GM19035 (cell line): Measurements from ENCODE around the gene CHRNG.

Experiments used
- ATAC-seq: cut with Tn5 transposase; IDR thresholded peaks from one replicate; pipeline ENCODE4 v1.9.1; 2021; ENCODE audit not compliant: unreplicated experiment

The CHRNG gene

DNA sequence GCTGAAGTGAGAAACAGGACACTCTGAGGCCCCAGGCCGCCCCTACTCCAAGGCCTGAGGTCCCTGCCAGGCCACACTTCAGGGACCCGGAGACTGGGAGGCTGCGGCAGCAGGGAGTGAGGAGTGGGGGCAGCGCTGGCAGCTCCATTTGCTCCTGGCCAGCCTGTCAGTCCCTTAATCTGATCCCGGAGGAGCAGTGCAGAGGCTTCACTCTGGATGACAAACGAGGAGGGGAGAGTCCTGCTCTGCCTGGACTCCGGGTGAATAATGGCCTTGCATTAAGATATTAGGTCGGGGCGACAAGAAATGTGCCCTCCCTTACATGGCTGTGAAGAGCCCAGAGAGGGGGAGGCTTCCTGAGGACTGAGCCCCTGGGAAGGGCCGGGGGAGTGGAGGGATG, 33.6 kb upstream of the CHRNG start:
- no peak for ATAC-seq

DNA sequence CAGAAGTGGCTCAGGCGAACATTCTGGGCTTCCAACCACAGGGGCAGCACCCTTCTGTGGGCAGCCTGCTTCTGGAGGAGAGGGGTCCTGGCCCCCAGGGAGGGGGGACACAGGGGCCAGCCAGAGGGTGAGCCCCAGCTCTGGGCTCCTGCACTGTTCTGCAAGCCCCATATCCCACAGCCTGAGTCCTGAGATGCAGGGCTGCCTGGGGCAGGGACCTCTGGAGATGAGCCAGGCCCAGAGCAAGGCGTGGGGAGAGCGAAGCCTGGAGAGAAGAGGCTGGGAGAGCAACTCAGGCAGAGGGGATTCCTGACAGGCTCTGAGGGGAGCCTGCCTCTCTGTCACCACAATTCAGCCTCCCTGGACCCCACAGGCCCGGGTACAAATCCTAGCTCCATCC, 32.8 kb upstream of the CHRNG start:
- ATAC-seq, result no peak

DNA sequence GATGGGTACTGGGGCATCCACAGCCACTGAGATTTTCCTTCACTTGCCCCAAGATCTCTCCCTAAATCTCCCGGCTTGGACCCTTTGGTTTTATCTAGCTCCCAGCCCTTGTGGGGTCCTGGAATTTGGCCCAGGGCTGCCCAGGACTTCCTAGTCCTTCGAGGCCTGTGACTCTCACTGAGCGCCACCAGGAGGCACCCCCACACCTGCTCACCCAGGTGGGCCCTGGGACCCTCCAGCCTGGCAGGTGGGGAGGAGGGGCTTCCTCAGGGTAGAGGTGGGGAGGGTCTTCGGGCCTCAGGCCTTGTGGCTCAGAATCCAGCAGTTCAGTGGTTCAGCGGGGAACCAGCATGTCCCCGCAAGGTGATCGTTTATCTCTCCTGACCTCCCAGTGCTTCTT, 31.2 kb upstream of the CHRNG start:
- no peak for ATAC-seq

DNA sequence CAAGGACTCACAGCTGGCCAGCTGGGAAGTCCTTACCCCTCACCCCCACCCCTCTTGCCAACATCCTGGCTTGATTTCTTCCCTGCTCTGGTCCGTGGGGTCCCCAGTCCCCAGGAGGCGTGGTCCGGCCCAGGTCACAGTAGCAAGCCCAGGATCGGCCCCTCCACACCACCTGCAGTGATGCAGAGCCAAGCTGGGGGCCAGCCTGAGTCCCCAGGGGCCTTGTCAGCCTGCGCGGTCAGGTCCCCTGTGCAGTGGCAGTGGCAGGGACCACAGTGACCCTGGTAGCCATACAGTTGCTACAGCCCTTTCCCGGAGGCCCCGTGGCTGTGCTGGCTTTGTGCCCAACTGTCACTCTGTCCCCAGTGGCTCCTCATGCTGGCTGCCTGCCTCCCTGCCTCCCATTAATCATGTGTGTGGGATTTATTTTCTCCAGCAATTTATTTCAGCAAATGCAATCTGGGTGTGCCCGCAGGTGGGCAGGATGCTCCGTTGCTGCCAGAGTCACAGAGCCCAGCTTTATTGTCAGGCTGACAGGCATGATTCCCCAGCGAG, 28.1 kb upstream of the CHRNG start:
- ATAC-seq, result no peak

DNA sequence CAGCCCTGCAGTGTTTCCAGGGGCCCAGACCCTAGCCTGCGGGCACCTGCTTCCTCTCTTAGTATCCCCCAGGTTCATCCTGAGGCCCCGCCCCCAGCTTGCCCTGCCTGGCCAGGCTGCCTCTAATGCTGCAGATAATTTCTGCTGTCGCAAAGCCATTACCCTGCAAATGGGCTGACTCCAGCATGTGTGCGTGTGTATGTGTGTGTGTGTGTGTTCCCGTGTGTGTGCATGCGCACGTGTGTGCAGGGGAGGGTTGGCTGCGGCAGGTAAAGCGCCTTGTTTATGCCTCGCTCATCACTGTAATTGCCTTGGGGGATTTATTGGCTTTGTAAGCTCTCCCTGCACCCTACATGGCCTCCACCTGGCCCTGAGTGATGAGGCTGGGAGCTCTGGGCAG, 26.9 kb upstream of the CHRNG start:
- no peak for ATAC-seq

DNA sequence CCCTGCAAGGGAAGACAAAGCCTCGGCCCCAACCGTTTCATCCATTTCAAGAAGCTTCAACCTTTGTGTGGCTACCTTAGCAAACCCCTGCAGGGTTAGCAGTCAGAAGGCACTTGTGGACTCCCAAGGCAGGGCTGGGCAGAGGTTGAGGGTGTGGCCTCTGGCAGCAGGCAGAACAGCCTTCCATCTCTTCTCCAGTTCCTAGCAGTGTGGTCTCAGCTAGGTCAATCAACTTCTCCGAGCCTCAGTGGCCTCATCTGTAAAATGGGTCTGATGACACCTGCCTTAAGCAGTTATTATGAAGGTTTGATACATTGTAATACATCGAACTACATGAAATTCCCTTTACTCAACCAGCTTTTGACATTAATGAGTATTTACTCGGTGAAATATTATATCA, 26.1 kb upstream of the CHRNG start:
- no peak for ATAC-seq

DNA sequence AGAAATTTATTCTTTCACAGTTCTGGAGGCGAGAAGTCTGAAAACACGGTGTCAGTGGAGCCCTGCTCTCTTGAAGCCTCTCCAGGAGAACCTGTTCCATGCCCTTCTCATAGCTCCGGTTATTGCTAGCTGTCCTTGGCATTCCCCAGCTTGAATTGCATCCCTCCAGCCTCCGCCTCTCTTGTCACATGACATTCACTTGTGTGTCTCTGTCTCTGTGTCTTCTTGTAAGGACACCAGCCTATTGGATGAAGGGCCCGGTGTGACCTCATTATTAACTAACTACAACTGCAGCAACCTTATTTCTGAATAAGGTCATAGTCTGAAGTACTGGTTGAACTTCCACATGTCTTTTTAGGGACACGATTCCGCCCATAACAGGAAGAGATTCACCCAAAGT, 23.9 kb upstream of the CHRNG start:
- no peak for ATAC-seq

DNA sequence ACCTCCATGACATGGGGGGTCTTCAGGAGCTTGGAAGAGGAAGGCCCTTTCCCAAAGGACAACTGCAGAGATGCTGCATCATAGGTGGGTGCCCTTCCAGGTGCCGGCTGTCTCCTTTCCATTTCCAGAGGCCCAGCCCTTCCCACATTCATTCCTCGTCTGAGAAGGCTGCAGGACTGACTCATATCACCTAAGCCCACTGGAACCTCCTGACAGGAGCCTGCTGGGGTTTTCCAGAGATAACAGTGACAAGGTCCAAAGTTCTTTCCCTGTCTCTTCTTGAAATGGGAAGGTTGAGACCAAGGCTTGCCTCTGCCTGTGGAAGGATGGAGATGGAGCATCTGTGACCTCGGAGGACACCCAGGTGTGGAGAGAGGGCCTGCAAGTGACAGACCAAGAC, 22.9 kb upstream of the CHRNG start:
- ATAC-seq, result no peak

DNA sequence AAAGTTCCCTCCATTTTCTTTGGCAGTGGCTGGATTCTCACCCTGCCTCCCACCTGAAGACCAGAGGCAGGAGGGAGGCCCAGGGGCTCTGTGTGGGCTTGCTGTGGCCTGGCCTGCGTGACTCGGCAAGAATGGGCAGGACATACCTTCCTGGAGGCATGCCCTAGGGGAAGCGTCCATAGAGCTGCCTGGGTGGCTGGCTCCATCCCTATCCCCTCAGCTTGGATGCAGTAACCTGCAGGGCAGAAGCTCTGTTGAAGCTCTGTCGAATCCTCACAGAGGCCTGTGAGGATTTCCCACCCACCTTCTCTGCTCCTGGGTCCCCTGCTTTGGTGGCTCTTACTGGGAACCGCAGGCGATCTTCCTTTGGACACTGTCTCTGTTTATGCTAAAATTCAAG, 20.6 kb upstream of the CHRNG start:
- no peak for ATAC-seq

DNA sequence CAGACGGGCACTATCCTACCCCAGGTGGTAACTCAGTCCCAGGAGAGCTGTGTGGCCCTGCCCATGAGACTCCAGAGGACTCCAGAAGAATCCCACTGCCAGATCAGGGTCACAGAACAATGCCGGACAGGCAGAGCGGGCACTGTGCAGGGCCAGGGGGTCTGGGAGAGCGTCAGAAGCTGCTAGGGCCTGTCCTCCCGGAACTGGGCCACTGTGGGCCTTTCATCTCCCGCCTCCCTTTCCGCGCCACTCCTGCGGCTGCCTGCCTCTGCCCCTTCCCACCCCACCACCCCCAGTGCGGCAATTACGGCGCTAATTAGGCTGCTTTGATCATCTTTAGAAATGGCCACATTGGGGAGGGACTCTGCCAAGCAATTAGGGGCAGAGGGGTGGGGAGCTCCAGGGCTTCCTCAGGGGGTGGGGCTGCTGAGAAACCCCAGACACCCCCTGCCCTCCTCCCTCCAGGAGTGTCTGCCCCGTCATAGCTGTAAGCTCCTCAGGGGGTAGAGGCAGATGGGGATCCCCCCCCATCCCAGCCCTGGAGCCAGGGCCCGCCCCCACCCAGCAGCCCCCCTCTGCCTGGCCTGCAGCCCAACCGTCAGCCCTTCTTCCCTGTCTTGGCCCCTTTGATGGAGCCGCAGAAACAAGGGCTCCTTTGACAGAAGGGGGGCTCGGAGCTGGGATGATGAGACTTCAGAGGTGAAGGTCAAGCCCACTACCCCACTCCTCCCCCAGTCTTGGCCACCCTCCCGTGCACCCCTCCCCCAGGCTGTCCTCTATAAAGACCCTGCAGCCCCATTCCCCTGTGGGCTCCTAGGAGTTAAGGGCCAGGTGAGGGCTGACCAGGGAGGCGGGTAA, 19.7 kb upstream of the CHRNG start, which contains the start of gene PRSS56:
Gene PRSS56 (plus strand): TSS at position 808 of the 858 bp plus-strand sequence. CDS start 211 bp downstream, outside the sequence.
- ATAC-seq, result no peak

DNA sequence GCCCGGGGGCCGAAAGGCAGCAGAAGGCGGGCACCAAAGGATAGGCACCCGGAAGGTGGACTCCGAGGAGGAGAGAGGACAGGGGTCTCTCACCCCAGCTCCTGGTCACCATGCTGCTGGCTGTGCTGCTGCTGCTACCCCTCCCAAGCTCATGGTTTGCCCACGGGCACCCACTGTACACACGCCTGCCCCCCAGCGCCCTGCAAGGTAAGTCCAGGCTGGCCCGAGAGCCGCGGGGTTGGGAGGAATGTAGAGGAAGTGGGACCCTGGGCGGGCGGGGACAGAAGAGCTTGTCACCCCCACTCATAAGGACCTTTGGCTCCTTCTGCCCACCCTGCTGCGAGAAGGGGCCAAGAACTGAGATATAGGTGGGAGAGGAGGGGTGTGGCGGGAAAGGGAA, 19.0 kb upstream of the CHRNG start:
- ATAC-seq, result no peak

DNA sequence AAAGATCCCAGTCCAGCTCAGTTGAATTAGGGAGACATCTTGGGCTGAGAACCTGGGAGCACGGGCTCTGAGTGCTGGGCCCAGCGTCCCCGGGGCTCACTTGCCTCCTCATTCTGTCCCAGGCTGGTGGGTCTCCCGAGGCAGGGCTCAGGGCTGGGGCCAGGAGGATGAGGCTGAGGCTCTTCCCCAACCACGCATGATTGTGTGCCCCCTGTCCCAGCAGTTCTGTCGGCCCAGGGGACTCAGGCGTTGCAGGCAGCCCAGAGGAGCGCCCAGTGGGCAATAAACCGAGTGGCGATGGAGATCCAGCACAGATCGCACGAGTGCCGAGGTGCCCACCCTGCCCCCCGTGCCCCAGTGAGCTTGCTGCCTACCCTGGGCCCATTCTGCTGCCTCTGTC, 18.4 kb upstream of the CHRNG start:
- no peak for ATAC-seq

DNA sequence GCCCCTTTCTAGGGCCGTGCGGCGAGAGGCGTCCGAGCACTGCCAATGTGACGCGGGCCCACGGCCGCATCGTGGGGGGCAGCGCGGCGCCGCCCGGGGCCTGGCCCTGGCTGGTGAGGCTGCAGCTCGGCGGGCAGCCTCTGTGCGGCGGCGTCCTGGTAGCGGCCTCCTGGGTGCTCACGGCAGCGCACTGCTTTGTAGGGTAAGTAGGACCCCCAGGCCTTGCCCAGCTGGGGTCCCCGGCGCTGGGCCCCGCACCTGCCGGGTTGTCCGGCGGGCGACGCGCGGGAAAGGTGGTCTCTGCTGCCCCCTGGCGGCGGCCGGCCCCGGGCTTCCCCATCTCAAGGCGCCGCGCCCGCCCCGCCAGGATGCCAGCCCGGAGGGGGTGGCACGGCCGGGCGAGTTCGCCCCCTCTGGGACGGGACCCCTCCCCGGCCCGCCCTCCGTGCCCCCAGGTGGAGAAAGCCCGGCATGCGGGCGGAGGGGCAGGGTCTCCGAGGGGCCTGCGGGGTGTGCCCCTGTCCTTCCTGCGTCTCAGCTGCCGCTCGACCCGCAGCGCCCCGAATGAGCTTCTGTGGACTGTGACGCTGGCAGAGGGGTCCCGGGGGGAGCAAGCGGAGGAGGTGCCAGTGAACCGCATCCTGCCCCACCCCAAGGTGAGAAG, 17.4 kb upstream of the CHRNG start:
- no peak for ATAC-seq

DNA sequence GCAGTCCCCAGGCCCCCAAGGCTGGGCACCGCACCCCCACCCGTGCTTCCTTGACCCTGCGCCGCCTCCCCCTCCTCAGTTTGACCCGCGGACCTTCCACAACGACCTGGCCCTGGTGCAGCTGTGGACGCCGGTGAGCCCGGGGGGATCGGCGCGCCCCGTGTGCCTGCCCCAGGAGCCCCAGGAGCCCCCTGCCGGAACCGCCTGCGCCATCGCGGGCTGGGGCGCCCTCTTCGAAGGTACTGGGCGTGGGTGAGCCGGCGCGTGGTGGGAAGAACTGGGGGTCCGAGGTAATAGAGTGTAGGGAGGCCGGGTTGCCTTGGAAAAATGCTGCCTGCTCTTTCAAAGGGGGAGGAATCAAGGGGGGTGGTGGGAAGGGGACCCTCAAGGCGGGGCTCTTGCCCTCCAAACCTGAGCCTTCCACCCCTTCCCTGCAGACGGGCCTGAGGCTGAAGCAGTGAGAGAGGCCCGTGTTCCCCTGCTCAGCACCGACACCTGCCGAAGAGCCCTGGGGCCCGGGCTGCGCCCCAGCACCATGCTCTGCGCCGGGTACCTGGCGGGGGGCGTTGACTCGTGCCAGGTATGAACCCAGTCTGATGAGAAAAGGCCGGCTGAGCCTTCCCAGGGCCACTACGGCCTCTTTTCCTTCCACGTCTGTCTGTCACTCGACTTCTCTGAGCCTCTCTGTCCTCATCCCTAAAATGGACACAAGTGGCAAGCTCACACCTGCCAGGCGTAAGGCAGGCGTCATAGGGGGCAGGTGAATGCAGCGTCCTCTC, 16.7 kb upstream of the CHRNG start:
- no peak for ATAC-seq

DNA sequence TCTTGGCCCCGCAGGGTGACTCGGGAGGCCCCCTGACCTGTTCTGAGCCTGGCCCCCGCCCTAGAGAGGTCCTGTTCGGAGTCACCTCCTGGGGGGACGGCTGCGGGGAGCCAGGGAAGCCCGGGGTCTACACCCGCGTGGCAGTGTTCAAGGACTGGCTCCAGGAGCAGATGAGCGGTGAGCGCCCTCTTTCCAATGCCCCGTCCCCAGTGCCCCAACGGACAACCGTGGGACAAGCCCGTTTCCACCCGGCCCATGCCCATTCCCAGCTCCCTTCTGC, 16.1 kb upstream of the CHRNG start:
- no peak for ATAC-seq

DNA sequence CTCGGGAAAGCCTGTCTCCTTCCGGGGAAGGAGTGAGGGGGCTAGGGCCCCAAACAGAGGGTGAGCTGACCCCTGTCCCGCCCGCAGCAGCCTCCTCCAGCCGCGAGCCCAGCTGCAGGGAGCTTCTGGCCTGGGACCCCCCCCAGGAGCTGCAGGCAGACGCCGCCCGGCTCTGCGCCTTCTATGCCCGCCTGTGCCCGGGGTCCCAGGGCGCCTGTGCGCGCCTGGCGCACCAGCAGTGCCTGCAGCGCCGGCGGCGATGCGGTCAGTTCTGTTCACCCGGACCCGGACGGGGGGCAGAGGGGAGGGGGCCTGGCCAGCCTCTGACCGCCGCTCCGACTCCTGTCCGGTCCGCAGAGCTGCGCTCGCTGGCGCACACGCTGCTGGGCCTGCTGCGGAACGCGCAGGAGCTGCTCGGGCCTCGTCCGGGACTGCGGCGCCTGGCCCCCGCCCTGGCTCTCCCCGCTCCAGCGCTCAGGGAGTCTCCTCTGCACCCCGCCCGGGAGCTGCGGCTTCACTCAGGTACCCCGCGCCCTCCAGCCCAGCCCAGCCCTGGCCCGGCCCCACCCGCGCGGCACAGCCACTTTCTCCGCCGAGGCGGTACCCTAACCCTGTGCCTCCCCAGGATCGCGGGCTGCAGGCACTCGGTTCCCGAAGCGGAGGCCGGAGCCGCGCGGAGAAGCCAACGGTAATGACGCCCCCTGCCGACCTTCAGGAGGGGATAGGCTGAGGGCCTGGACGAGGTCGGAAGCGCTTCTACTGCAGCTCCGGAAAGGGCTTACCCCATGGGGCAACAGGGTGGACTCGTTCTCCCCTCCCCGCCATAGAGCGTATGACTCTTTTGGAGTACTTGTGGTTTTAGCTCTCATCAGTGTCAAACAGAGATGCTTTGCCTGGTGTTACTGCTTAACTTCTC, 15.6 kb upstream of the CHRNG start:
- ATAC-seq, result no peak

DNA sequence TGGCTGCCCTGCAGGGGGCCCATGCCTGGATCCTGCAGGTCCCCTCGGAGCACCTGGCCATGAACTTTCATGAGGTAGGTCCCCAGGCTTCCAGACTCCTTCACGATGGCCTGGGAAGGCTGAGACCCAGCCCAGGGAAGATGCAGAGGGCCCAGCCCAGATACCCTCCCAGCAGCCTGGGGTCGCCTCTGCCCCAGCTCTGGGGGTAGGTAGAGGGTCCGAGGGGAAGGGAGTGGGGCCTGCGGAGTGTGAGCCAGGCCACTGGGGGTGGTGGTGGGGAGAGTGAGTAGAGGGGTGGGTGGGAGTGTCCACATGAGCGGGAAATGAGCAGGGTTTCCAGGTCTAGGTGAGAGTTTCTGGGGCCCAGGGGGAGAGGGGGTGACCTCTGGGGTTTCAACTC, 14.7 kb upstream of the CHRNG start:
- ATAC-seq, result no peak

DNA sequence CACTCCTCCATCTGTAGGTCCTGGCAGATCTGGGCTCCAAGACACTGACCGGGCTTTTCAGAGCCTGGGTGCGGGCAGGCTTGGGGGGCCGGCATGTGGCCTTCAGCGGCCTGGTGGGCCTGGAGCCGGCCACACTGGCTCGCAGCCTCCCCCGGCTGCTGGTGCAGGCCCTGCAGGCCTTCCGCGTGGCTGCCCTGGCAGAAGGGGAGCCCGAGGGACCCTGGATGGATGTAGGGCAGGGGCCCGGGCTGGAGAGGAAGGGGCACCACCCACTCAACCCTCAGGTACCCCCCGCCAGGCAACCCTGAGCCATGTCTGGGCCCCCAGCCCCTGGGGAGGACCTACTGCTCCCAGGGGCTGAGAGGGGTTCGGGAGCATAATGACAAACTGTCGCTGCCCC, 14.3 kb upstream of the CHRNG start:
- no peak for ATAC-seq

DNA sequence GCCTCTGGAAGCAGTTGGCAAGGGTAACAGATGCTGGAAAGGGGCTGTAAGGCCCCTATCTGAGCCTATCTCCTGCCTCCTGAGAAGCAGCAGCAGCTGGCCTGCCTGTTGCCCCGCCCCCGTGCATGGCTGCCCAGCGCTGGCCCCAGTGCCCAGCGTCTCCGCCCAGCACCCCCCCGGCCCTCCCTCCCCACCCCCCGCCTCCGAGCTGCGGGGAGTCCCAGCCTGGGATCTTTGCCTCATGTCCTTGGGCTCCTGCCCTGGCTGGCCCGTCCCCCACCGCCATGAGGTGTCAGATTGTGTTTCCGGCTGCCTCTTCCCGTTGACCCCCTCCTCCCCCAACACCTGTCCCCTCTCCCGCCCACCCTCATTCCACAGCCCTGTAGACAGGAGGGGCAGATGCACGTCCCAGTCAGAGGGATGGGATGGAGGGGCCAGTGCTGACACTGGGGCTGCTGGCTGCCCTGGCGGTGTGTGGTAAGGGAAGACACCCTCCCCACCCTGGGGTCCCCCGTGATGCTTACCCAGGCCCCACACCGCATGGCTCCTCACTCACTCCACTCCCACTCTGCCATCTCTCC, 13.6 kb upstream of the CHRNG start, which contains the start of gene CHRND:
Gene CHRND (plus strand): TSS at position 370 of the 581 bp plus-strand sequence. CDS start 56 bp downstream, at position 426.
- no peak for ATAC-seq

DNA sequence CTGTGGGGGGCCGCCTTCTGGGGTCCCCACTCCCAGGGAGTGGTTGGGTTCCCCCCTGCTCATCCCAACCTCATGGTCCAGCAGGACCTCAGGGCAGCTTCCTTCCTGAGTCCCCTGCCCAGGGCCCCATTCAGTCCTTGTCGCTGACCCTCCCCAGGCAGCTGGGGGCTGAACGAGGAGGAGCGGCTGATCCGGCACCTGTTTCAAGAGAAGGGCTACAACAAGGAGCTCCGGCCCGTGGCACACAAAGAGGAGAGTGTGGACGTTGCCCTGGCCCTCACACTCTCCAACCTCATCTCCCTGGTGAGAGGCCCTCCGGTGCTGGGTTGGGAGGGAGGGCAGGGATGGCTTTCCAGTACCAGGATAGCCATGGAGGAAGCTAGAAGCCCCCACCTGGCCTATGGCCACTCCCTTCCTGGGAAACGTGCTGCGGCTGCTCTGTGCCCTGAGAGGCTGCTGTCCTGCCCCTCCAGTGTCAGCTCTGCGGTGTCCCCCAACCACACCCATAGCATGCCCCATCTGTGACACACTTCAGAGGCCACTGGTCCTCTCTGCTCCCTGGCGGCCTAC, 13.0 kb upstream of the CHRNG start:
- no peak for ATAC-seq
